Activated T-helper 1 cell treated with Interleukin-2 at 50 U/mL for 16 hours (primary cell): ENCODE results near the gene HEBP2.
"Not testable (repeated sequence)": the region's sequence is repeated elsewhere in the genome, so short reads cannot be mapped to it uniquely, and the experiment has no call there.

Experiments
- DNase-seq: peaks from one replicate; pipeline ENCODE4 v3.0.0-alpha.2; 2020; ENCODE audit warnings: low read depth

Gene HEBP2

DNA sequence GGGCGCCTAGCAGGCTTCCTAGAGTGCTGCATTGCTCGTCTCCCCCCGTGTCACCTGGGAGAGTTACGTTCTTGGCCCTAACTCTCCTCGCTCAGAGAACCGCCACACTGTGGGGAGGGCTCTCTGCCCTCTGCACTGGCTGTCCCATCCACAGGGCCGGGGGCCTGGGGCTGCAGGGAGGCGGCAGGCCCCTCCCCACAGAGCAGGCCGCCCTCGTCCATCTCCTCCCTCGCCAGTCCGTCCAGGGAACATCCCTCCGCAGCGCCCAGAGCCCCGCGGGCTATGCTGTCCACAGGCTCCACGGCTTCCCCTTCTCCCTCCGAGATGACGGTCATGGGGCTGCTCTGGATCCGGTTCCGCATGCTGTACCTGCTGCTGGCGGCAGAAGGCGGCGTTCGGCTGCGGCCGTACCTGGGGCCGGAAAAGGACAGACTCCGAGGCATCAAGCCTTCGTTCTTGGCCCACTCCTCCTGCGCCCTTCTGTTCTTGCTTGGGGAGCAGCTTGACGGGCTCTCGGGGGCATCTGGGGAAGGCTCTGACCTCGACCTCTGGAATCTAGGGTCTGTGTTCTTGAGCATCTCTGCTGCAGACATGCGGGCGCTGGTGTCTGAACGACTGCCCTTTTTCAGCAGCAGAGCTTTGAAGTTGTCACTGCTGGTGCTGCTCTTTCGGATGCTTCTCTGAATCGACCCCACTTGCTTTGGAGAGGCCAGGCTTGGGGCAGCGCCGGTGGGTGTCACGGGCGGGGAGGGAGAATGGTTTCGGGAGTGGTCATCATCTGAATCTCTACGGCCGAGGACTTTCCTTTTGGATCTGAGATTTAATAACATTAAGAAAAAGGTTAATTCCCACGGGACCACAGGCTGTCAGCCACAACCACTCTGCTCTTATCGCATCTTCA, 20.2 kb downstream of the HEBP2 start:
- DNase-seq: no peak

GRCh38 chr6:138425256-138425655, 21.2 kb downstream of the HEBP2 start:
- DNase-seq: not testable (repeated sequence)

- DNase-seq: no peak
Measured at GRCh38 chr6:138426500-138427123, 22.6 kb downstream of the HEBP2 start.

GRCh38 chr6:138427701-138428100, 23.7 kb downstream of the HEBP2 start:
- DNase-seq: no peak

DNA sequence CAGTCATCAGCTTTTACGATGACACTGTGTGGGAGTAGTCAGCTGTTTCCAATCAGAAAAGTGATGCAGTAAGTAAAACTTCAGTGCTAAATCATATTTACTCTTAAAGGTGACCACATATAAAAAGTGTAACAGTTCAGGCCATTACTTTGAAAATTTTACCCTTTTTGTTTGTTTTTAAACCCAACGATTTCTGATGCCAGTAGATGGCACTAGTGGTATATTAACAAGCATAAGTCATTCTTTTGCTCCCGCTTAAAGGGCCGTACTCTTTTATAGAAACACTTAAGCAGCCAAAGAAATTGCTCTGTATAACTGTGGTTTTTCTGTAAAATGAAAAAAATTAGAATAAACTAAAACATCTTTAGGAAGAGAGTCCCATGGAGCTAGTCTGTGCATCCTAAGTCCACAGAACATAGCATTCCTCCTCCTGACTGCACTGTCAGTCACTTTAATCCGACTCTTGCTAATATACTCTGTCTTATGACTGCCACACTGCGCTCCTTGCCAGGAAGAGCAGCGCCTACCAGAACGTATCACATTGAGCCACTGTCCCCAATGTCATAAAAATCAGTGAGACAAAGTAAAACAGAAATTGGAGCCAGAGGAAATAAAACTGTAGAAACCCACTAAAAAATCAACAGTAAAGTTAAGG, 25.0 kb downstream of the HEBP2 start:
- DNase-seq: no peak

- DNase-seq: no peak
Measured at GRCh38 chr6:138429761-138430160, 25.7 kb downstream of the HEBP2 start.

- no peak for DNase-seq
Measured at GRCh38 chr6:138430361-138431145, 26.5 kb downstream of the HEBP2 start.

DNA sequence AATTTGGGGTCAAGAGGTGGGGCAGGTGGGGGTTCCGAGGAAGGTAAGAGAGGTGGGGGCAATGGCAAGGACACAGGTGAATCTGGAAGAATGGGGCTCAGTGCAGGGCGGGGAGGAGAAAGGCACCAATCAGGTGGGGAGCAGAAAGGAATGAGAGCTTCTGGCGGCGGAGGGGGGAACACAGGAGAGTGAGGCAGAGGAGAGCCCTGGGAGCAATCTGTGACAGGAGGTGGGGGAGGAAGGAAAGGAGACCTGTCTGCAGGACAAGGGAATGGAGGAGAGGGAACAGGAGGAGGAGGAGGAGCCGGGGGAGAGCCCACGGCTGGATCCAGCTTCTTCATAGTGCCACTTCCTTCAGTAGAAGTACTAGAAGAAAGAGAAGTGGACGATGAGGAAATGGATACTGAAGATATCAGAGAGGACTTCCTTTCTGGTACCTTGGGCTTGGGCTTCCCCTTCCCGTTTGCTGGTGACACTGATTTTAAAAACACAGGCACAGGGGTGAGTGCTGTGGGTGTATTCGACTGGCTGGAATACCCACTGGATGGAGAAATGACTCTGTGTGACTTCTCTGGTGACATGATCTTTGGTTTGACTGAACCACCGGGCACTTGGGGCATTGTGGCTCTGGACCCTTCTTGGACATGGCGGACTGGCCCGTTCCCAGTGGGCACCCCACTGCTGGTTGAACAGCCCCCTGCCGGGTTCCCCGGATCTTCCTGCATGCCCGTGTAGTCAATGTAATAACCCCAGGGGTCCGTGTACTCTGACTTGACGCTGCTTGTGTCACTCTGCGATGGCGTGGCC, 27.4 kb downstream of the HEBP2 start:
- no peak for DNase-seq

GRCh38 chr6:138432063-138432356, 28.0 kb downstream of the HEBP2 start:
- no peak for DNase-seq

DNA sequence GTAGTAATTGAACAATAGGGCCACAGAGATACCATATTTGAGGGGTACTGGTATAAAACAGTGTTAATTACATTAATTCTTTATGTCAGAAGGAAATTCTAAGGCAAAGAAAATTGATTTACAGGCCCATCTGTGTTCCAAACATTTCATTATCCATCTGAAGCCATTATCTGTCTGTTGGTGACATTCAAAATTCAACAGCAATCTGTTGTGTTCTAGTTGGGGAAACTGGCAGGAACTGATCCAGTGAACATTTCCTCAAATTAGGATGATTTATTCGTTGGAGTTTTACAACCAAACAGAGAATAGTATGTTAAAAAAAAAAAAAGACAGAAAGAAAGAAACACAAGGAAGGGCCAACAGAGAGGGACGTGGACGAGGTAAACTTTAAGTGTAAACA, 30.1 kb downstream of the HEBP2 start:
- DNase-seq: no peak

DNA sequence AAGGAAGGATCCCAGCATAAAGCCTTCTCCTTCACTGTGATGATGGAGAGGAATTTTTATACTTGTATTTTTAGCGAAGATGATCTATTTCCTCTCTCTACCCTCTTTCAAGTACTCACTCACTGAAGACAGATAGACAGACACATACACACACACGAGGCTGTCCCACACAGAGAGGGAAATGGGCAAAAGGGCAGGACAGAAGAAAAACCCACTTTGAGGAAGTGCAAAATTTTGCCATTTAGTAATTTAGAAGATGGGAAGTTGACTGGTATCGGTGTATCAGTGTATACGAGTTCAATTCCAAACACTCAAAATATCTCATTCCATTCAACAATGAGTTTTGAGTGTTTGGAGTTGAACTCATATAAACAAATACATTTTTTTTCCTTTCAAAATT, 30.9 kb downstream of the HEBP2 start:
- no peak for DNase-seq

DNA sequence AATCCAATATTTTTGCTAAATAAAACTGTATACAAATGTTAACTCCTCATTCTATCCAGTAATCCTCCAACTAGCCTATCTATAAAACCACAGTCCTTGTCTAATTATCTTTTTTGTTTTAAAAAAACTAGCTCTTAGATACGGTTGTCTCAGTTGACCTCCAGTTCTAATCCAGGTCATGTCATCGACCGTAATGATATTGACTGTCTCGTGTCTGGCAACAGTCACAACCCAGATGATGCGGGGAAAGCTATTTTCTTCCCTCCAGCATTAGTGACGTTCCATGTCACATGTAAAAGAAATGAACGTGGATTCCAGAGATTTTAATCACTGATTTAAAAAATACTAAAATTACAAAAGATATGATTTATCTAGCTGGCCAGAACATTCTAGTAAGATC, 35.5 kb downstream of the HEBP2 start:
- no peak for DNase-seq

- no peak for DNase-seq
Measured at GRCh38 chr6:138440296-138440695, 36.3 kb downstream of the HEBP2 start.

DNA sequence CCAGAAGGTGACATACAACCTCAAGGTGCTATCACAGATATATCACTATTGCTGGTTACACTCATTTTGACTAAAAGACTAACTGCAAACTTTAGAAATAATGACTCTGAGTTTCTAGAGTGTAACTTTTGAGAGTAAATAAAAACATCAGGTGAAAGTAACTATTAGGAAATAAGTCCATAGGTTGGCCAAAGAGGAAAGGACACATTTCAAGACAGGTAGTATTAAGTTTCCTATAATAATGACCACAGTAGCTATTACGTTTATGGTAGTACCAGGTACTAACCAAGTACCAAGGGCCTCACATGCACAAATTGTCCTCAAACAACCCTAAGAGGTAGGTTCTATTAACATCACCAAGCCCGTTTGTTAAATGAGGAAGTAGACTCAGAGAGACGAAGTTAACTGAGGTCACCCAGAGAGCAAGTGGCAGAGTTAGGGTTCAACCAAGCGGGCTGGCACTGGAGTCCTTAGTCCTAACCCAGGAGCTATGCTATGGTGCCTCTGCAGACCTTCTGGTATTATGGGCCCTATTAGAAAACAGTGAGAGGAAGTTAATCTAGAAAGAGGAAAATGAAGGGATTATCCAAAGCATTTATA, 36.8 kb downstream of the HEBP2 start:
- no peak for DNase-seq

DNA sequence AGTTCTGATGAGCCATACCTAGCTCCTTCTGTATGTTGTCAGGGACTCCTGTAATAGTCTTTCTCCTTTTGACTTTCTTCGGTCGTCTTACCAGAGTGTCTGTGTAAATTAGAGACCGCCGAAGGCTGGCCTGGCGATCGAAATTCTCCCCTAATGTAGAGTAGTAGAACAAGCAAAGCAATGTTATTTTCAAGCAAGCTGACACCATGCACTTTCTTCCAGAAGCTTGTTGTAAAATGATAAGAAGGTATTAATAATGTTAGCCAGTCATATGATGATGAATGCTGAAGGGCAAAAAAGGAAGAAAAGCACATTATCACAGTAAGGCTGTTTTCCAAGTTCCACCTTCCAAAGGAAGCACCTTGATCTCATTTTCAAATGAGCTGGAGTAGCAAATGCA, 37.9 kb downstream of the HEBP2 start:
- no peak for DNase-seq

GRCh38 chr6:138442663-138443062, 38.6 kb downstream of the HEBP2 start:
- no peak for DNase-seq

- DNase-seq: no peak
Measured at GRCh38 chr6:138443979-138444378, 40.0 kb downstream of the HEBP2 start.

DNA sequence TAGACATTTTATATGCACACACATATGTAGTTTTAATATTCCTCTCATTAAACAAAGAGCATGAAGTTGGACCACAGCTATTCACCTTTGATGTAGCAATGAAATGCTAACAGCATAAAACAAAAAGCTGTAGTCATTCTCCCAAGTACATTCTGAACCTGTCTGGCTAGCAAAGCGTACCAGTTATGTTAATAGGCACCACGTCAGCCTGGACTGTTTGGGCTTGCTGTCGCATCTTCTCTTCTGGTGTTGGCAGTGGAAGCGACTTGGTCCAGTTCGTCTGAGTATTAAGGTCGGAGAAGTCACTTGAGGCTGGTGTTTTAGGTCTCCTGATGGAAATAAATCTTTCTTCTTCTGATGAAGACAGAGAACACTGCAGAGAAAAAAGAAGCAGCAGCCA, 42.8 kb downstream of the HEBP2 start:
- no peak for DNase-seq

DNA sequence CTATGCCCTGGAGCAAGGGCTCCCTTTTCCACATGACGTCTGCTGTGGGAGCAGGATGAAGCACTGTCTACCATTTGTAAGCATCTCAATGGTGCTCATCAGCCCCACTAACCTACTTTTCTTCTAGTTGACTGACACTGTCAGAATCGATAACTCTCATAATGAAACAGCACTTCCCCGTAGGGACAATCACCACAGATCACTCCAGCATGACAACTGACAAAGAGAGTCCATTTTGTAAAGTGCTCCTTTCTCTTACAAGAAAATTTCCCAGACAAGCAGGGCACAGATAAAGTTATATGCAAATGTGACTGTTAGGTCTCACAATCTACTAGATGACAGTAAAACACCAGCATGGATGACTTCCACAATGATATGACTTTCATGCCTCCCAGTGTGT, 46.4 kb downstream of the HEBP2 start:
- DNase-seq: no peak

GRCh38 chr6:138451043-138451442, 47.0 kb downstream of the HEBP2 start:
- no peak for DNase-seq

- DNase-seq: peak; percentile 28
Measured at GRCh38 chr6:138454981-138455706, 51.1 kb downstream of the HEBP2 start.
